ENCODE measurements around the gene OR4Q3.
"Not testable (repeated sequence)": the region's sequence is repeated elsewhere in the genome, so short reads cannot be mapped to it uniquely, and the experiment has no call there.

OR4Q3 gene

GRCh38 chr14:19743256-19743655 is at the start of gene OR4Q3:
Gene OR4Q3, plus strand, starts transcription at chr14:19743571.
- DNase-seq (ENCODE audit: low read depth) = no peak

- DNase-seq (ENCODE audit: low read depth) = no peak
Measured at GRCh38 chr14:19729359-19729758, 14.0 kb upstream of the OR4Q3 start.

DNA sequence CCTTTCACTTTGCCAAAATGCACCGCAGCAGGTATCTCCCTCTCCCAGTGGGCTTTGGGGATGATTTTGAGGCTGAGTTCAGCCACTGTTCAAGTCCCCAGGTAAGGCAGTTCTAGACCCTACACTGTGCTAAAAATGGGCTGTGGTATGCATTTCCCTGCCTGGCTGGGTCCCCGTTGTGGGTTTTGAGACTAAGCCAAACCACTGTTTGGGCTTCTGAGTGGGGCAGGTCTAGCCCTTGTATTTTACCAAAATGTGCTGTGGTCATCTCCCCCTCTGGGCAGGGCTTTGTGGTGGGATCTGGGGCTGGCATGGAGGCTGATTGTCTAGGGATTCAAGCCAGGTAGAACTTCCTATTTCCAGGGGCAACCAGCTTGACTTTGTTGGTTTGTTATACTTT is 13.6 kb upstream of the OR4Q3 start:
- DNase-seq (ENCODE audit: low read depth) = no peak

DNA sequence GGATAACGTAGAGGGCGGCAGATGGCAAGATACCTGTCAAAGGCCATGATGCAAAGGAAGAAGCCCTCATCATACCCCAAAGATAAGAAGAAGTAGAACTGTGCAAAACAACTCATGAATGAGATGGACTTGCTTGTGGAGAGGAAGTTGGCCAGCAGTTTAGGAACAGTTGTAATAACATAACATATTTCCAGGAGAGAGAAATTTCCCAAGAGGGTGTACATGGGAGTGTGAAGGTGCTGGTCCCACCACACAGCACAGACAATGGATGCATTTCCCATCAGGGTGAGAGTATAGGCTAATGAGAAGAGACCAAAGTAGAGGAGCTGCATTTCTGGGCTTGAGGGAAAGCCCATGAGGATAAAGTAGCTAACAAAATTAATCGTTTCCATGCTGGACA is 9.5 kb upstream of the OR4Q3 start:
- not testable (repeated sequence) for DNase-seq (ENCODE audit: low read depth)

- DNase-seq (ENCODE audit: low read depth) = not testable (repeated sequence)
Measured at GRCh38 chr14:19752316-19752715, 8.9 kb downstream of the OR4Q3 start.

DNA sequence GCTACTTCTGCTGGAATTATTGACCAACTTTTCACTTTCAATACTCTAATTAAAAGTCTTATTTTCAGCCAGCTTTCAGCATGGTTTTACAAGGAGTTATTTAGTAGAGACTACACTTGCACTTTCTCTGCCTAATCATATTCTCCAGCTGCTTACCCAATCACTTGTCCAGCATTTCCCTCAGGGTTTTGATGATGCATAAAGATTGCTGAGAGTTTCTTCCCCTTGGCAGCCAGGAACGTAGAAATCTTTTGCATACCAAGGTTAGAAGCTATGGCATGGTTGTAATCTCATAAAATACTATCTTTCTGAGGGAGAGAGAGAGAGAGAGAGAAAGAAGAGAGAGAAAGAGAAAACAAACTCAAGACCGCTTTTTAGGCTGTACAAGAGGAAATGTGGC is 10.8 kb downstream of the OR4Q3 start:
- DNase-seq (ENCODE audit: low read depth) = no peak

- DNase-seq (ENCODE audit: low read depth) = not testable (repeated sequence)
Measured at GRCh38 chr14:19771491-19771890, 28.1 kb downstream of the OR4Q3 start.

DNA sequence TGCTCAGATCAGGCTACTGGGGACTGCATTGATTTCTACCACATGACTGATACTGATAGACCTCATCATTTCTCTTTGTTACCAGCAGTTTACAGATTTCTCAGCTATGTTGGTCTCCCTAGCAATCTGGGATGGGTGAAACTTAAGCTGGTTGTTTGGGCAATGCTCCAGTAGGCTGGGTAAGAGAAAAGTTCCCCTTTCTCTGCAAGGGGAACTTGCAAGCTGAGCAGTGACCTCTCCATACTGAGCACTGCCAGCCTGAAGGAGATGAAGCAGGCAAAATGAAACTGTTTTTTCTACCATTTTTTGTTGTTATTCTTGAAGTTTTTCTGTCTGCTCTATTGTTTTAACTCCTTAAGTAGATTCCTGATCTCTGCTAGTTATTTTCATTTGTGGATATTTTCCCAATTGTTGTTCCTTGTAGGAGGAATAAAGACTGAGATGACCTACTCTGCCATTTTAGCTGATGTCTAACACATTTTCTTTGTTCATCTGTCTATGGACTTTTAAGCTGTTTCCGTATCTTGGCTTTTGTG is 28.6 kb downstream of the OR4Q3 start:
- no peak for DNase-seq (ENCODE audit: low read depth)

- DNase-seq (ENCODE audit: low read depth) = not testable (repeated sequence)
Measured at GRCh38 chr14:19772454-19772853, 29.1 kb downstream of the OR4Q3 start.

DNA sequence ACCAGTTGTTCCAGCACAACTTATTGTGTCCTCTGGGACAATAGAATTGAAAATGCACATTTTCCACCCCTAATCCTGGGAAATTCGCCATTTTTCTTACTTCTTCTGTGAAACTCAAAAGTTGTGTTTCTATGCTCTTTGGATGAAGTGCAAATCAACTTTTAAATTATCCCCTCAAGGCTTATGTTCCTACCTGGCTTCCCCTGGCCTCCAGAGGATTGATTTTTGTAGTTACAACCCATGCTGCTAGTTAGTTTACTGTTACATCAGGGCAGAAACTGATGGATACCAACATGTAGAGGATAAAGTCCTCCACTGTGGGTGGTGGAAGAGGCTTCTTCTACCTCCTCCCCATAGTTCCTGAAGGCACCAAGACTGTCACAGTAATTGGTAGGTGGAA is 29.8 kb downstream of the OR4Q3 start, which contains the start of gene OR4M1:
Gene OR4M1 (plus strand): TSS at position 301 of the 400 bp plus-strand sequence. CDS start 6,819 bp downstream, outside the sequence.
- DNase-seq (ENCODE audit: low read depth) = not testable (repeated sequence)

DNA sequence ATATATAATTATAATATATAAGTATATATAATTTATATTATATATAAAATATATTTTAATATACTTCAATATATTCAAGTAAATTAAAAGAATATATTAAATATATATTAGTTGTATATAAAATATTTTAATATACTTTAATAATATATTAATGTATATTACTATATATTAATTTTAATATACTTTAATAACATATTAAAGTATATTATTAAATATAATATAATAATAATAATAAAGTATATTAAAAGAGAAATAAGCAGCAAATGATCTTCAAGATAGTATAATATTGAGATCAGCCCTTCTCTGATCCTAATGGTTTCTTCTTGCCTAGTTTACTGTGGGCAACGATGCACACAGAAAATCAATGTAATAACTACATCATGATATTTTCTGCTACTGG is 32.2 kb downstream of the OR4Q3 start:
- DNase-seq (ENCODE audit: low read depth) = no peak

- DNase-seq (ENCODE audit: low read depth) = not testable (repeated sequence)
Measured at GRCh38 chr14:19785848-19786247, 42.5 kb downstream of the OR4Q3 start.

DNA sequence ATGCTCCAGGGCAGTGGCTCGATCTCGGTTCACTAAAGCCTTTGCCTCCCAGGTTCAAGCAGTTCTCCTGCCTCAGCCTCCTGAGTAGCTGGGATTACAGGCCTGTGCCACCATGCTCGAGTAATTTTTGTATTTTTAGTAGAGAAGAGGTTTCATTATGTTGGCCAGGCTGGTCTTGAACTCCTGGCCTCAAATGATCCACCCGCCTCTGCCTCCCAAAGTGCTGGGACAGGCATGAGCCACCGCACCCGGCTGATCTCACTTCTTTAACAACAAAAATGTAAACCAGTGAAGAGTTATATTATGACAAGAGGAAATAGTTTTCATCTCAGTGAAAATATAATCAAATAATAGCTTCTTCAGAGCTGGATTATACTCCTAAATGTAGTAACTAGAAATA is 43.9 kb downstream of the OR4Q3 start:
- not testable (repeated sequence) for DNase-seq (ENCODE audit: low read depth)

DNA sequence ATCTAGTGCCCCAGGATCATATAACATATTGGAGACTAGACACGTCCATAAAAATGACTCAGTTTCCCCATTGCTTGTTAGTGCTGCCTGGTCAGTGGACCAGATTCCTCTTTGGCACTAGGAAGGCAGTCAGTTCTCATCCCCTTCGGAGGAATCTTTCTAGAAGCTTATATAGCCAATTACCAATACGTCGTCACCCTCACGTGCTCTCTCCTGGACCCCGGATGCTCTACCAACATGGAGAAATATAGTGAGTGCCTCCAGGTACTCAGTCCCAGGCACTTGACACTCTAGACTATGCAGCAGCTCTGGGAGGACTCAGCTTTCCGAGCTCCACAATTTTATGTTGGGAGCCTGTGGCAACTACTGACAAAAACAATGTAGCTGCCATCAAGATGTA is 44.8 kb downstream of the OR4Q3 start:
- not testable (repeated sequence) for DNase-seq (ENCODE audit: low read depth)

DNA sequence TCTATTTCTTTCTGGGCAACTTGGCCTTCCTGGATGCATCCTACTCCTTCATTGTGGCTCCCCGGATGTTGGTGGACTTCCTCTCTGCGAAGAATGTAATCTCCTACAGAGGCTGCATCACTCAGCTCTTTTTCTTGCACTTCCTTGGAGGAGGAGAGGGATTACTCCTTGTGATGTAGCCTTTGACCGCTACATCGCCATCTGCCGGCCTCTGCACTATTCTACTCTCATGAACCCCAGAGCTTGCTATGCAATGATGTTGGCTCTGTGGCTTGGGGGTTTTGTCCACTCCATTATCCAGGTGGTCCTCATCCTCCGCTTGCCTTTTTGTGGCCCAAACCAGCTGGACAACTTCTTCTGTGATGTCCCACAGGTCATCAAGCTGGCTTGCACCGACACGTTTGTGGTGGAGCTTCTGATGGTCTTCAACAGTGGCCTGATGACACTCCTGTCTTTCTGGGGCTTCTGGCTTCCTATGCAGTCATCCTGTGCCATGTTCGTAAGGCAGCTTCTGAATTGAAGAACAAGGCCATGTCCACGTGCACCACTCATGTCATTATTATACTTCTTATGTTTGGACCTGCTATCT is 53.2 kb downstream of the OR4Q3 start:
- DNase-seq (ENCODE audit: low read depth) = not testable (repeated sequence)

Measured in stimulated activated CD8-positive, alpha-beta memory T cell treated with anti-CD3 and anti-CD28 coated beads, Interleukin-7, amount 100 ng/mL, for 24 hours (primary cell).